Measurements from ENCODE around the gene ANKEF1. TPM values are rescaled to one million over a fixed set of nuclear protein-coding genes. Genes with fewer than 3 reads are reported as not detected.

The ANKEF1 gene
- polyA plus RNA-seq, 1 donor (not counting 4 experiments of a cell fraction or from before 2014, with no cell fraction given) = 12.4 TPM

DNA sequence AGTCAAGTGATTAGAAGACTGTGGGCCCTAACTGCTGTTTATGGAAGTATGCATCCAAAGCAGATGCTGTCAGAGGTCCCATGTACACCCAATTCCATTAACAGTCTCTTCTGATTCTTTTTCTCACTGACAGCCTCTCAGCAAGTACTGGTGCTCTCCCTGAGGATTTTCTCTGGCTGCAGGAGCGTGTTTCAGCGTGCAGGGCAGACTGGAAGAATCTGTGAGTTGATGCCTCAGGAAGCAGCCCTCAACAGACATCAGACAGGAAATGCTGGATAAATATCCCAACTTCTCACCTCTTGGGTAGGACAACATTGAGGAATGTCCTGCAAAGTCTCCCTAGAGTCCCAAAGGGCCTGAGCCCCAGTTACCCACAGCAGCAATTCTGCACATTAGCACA lies 40.8 kb downstream of the ANKEF1 start:
- peak overlapping the region; percentile 84 for H3K4me2 ChIP-seq (ENCODE audit: control insufficient read depth, extremely low read depth, insufficient read depth, low read depth, low read length)
- H3K4me1 ChIP-seq (ENCODE audit: control insufficient read depth, extremely low read depth, insufficient read depth, low read length) = peaks cover 62% of the 10 kb centered on the region
- peak overlapping the region in 1 of 3 experiments; percentile 21 for H3K4me3 ChIP-seq (ENCODE audit: control insufficient read depth in 2 of 3, extremely low read depth in 1 of 3, insufficient read depth in 2 of 3, low read depth in 1 of 3, low read length in 3 of 3)
- dilution Hi-C loops (cut with MboI; ENCODE audit: extremely low pct_ligation_motif_present, low sequenced_read_pairs) = loop anchor here (25.0 kb wide), 1 partner anchor 88 kb away; no protein-coding TSS in a partner anchor
- H3K9me3 ChIP-seq (ENCODE audit: control insufficient read depth, low read depth, low read length) = no peaks in the 10 kb centered on the region
- H3K27me3 ChIP-seq (ENCODE audit: control insufficient read depth, extremely low read depth, insufficient read depth, low read length) = no peaks in the 10 kb centered on the region
- H3K79me2 ChIP-seq (ENCODE audit: control insufficient read depth, insufficient read depth, low read length) = no peaks in the 10 kb centered on the region
- no peak overlapping the region for H2AFZ ChIP-seq (ENCODE audit: control insufficient read depth, low read length)
- H3K27ac ChIP-seq (ENCODE audit: control insufficient read depth, insufficient read depth, low read length) = peak overlapping the region; percentile 75
- no peak for DNase-seq (ENCODE audit: low read depth, low spot score)
- no peaks in the 10 kb centered on the region for H3K9me1 ChIP-seq (ENCODE audit: control insufficient read depth, extremely low read depth, insufficient read depth, low read length)
- H3K9ac ChIP-seq (ENCODE audit: control insufficient read depth, extremely low read depth, insufficient read depth, low read length) = no peak overlapping the region
- FAIRE-seq = peak; percentile 96
- TF ChIP-seq EZH2 (IDR thresholded peaks at IDR 0.05; ENCODE audit: low read length) = no peak
- TF ChIP-seq, protein P1, sequence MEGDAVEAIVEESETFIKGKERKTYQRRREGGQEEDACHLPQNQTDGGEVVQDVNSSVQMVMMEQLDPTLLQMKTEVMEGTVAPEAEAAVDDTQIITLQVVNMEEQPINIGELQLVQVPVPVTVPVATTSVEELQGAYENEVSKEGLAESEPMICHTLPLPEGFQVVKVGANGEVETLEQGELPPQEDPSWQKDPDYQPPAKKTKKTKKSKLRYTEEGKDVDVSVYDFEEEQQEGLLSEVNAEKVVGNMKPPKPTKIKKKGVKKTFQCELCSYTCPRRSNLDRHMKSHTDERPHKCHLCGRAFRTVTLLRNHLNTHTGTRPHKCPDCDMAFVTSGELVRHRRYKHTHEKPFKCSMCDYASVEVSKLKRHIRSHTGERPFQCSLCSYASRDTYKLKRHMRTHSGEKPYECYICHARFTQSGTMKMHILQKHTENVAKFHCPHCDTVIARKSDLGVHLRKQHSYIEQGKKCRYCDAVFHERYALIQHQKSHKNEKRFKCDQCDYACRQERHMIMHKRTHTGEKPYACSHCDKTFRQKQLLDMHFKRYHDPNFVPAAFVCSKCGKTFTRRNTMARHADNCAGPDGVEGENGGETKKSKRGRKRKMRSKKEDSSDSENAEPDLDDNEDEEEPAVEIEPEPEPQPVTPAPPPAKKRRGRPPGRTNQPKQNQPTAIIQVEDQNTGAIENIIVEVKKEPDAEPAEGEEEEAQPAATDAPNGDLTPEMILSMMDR (optimal IDR thresholded peaks at IDR 0.05 in 1 of 3, IDR thresholded peaks at IDR 0.05 in 1 of 3, conservative IDR thresholded peaks at IDR 0.05 in 1 of 3; ENCODE audit: extremely low read depth in 1 of 3, insufficient read depth in 2 of 3, low read length in 3 of 3) = no peak
- no peaks in the 10 kb centered on the region for H3K36me3 ChIP-seq (ENCODE audit: control insufficient read depth in 2 of 2, extremely low read depth in 1 of 2, insufficient read depth in 2 of 2, low read length in 2 of 2)
- H4K20me1 ChIP-seq (ENCODE audit: control insufficient read depth, extremely low read depth, insufficient read depth, low read length) = no peaks in the 10 kb centered on the region

DNA sequence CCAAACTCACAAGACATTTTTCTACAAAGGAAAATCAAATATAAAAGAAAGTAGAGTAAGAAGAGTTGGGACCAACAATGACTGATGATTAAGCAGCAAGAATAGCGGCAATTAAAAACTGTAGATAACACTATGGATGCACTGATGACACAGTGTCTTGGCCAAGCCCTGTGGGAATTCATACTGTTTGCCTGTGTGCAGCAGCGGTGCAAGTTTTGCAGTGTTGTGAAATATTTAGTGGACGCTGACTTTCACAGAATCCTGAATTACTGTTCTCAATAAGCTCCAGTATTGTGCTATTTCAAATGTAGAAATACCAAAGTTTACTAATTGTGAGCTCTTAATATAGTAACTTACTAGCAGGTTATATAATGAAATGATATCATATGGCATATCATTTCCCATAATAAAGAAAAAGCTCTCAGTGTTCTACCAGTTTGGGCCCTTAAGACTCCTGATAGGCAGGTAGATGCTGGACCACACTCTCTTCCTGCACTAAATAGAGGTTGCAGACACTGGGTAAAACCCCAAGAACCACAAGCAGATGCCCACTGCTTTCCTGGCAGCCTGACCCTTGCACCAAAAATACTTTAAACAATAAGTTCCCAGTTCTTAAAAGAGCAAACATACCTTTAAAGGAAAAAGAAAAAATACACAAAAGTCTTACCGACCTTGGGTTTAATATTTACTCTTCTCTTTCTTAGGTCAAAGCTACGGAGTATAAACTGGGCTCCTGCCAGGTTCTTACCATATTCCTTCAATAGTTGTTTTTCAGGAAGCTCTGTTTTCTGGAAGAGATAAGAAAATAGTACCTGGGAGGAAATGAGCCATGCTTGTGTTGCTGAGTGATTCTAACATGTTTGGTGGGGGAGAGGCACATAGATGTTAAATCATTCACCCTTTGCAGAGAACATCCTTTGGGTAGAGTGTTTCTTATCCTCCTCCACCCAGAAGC lies 41.6 kb downstream of the ANKEF1 start:
- dilution Hi-C loops (cut with MboI; ENCODE audit: extremely low pct_ligation_motif_present, low sequenced_read_pairs) = loop anchor here (25.0 kb wide), 1 partner anchor 89 kb away; no protein-coding TSS in a partner anchor

More for the DNA sequence above, 41.6 kb downstream of the ANKEF1 start:
- FAIRE-seq (no peak), DNase-seq (ENCODE audit: low read depth, low spot score) (no peak)
- Histone ChIP-seq H3K79me2 (ENCODE audit: control insufficient read depth, insufficient read depth, low read length) (no peaks in the 10 kb centered on the region), H4K20me1 (ENCODE audit: control insufficient read depth, extremely low read depth, insufficient read depth, low read length) (no peaks in the 10 kb centered on the region), H3K27ac (ENCODE audit: control insufficient read depth, insufficient read depth, low read length) (peak overlapping the region; percentile 75), H3K9me1 (ENCODE audit: control insufficient read depth, extremely low read depth, insufficient read depth, low read length) (no peaks in the 10 kb centered on the region), H3K4me3 (ENCODE audit: control insufficient read depth in 2 of 3, extremely low read depth in 1 of 3, insufficient read depth in 2 of 3, low read depth in 1 of 3, low read length in 3 of 3) (peak overlapping the region in 1 of 3 experiments; percentile 19), H2AFZ (ENCODE audit: control insufficient read depth, low read length) (no peak overlapping the region), H3K36me3 (ENCODE audit: control insufficient read depth in 2 of 2, extremely low read depth in 1 of 2, insufficient read depth in 2 of 2, low read length in 2 of 2) (no peaks in the 10 kb centered on the region), H3K9me3 (ENCODE audit: control insufficient read depth, low read depth, low read length) (no peaks in the 10 kb centered on the region), H3K4me2 (ENCODE audit: control insufficient read depth, extremely low read depth, insufficient read depth, low read depth, low read length) (peak overlapping the region; percentile 84), H3K4me1 (ENCODE audit: control insufficient read depth, extremely low read depth, insufficient read depth, low read length) (peaks cover 65% of the 10 kb centered on the region), H3K27me3 (ENCODE audit: control insufficient read depth, extremely low read depth, insufficient read depth, low read length) (no peaks in the 10 kb centered on the region), H3K9ac (ENCODE audit: control insufficient read depth, extremely low read depth, insufficient read depth, low read length) (no peak overlapping the region)
- TF ChIP-seq, protein P1 (optimal IDR thresholded peaks at IDR 0.05 in 1 of 3, IDR thresholded peaks at IDR 0.05 in 1 of 3, conservative IDR thresholded peaks at IDR 0.05 in 1 of 3; ENCODE audit: extremely low read depth in 1 of 3, insufficient read depth in 2 of 3, low read length in 3 of 3) = no peak
- TF ChIP-seq EZH2 (IDR thresholded peaks at IDR 0.05; ENCODE audit: low read length) = no peak

Data from keratinocyte (primary cell).